PC-3 (cell line): Measurements from ENCODE around the gene FGGY.

Experiments
- CTCF ChIP-seq: fragments of 300-600 bp; sonication (generic); conservative IDR thresholded peaks from 2 replicates; pipeline ENCODE4 v1.5.1; 2017; ENCODE audit warnings: antibody characterized with exemption, low read depth, mild to moderate bottlenecking, low read length
- EZH2phosphoT487 ChIP-seq: fragments of 300-600 bp; sonication (generic); IDR thresholded peaks from 2 replicates; pipeline ENCODE4 v1.6.1; 2018; ENCODE audit warnings: mild to moderate bottlenecking, antibody characterized with exemption, low read length, borderline replicate concordance

- TF ChIP-seq CTCF, result no peak
- TF ChIP-seq EZH2phosphoT487, result no peak
Measured at GRCh38 chr1:59333626-59334277, 36.9 kb downstream of the FGGY start.
